Type B pancreatic cell (in vitro differentiated cells): ENCODE measurements around the gene CHD3. TPM values are rescaled to one million over a fixed set of nuclear protein-coding genes. Genes with fewer than 3 reads are reported as not detected.
A peak's percentile ranks its signal among the peaks of the same experiment; 100 is the strongest.

Source experiments
- DNase-seq: peaks from one replicate; pipeline ENCODE4 v3.0.0; 2021; ENCODE audit warnings: mixed read lengths; ENCODE audit not compliant: unreplicated experiment; ENCODE audit errors: extremely low spot score
- H3K27ac Mint-ChIP-seq: 2 replicates; pipeline ENCODE4 v1.8.0; 2021; ENCODE audit warnings: mild to moderate bottlenecking, mixed read lengths
- H3K27me3 Mint-ChIP-seq: 2 replicates; pipeline ENCODE4 v1.8.0; 2021; ENCODE audit warnings: mixed read lengths
- H3K36me3 Mint-ChIP-seq: 2 replicates; pipeline ENCODE4 v1.8.0; 2021; ENCODE audit warnings: mixed read lengths
- H3K4me1 Mint-ChIP-seq: one replicate; pipeline ENCODE4 v1.8.0; 2021; ENCODE audit warnings: mixed read lengths; ENCODE audit not compliant: unreplicated experiment
- H3K4me3 Mint-ChIP-seq: 2 replicates; pipeline ENCODE4 v1.8.0; 2021; ENCODE audit warnings: mild to moderate bottlenecking, mixed read lengths
- H3K9me3 Mint-ChIP-seq: 2 replicates; pipeline ENCODE4 v1.8.0; 2021; ENCODE audit warnings: mixed read lengths
- total RNA-seq: library from RNA; stranded (reverse); gene quantifications from 2 replicates; pipeline ENCODE4 v1.2.1, GENCODE V29; 2021; ENCODE audit warnings: low replicate concordance
- TF ChIP-seq, protein P1 (sequence below): fragments of 200-600 bp; sonication (generic); conservative IDR thresholded peaks from 2 replicates; pipeline ENCODE4 v1.5.0; 2021; ENCODE audit warnings: antibody characterized with exemption, mild to moderate bottlenecking

The CHD3 gene
- total RNA-seq, 1 donor from 2014 or later: 172 TPM

GRCh38 chr17:7894226-7894625 lies 5.6 kb downstream of the CHD3 start:
- peaks cover 6% of the 10 kb centered on the region for H3K4me1 Mint-ChIP-seq
- H3K36me3 Mint-ChIP-seq: peaks cover 42% of the 10 kb centered on the region
- DNase-seq: no peak
- H3K9me3 Mint-ChIP-seq: no peaks in the 10 kb centered on the region
- H3K27me3 Mint-ChIP-seq: no peaks in the 10 kb centered on the region
- TF ChIP-seq, protein P1, sequence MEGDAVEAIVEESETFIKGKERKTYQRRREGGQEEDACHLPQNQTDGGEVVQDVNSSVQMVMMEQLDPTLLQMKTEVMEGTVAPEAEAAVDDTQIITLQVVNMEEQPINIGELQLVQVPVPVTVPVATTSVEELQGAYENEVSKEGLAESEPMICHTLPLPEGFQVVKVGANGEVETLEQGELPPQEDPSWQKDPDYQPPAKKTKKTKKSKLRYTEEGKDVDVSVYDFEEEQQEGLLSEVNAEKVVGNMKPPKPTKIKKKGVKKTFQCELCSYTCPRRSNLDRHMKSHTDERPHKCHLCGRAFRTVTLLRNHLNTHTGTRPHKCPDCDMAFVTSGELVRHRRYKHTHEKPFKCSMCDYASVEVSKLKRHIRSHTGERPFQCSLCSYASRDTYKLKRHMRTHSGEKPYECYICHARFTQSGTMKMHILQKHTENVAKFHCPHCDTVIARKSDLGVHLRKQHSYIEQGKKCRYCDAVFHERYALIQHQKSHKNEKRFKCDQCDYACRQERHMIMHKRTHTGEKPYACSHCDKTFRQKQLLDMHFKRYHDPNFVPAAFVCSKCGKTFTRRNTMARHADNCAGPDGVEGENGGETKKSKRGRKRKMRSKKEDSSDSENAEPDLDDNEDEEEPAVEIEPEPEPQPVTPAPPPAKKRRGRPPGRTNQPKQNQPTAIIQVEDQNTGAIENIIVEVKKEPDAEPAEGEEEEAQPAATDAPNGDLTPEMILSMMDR: no peak
- H3K27ac Mint-ChIP-seq: no peak overlapping the region
- H3K4me3 Mint-ChIP-seq: no peak overlapping the region

GRCh38 chr17:7894866-7895265 lies 6.3 kb downstream of the CHD3 start:
- Mint-ChIP-seq H3K27ac (no peak overlapping the region), H3K4me1 (peaks cover 6% of the 10 kb centered on the region), H3K36me3 (peaks cover 47% of the 10 kb centered on the region), H3K4me3 (no peak overlapping the region), H3K27me3 (no peaks in the 10 kb centered on the region), H3K9me3 (no peaks in the 10 kb centered on the region)
- DNase-seq: no peak
- TF ChIP-seq, protein P1: no peak

- Mint-ChIP-seq H3K4me1 (peaks cover 6% of the 10 kb centered on the region), H3K4me3 (no peak overlapping the region), H3K36me3 (peaks cover 50% of the 10 kb centered on the region), H3K27me3 (no peaks in the 10 kb centered on the region), H3K27ac (no peak overlapping the region), H3K9me3 (no peaks in the 10 kb centered on the region)
- DNase-seq: no peak
- TF ChIP-seq, protein P1: no peak
Measured at GRCh38 chr17:7897090-7897489, 8.5 kb downstream of the CHD3 start.

DNA sequence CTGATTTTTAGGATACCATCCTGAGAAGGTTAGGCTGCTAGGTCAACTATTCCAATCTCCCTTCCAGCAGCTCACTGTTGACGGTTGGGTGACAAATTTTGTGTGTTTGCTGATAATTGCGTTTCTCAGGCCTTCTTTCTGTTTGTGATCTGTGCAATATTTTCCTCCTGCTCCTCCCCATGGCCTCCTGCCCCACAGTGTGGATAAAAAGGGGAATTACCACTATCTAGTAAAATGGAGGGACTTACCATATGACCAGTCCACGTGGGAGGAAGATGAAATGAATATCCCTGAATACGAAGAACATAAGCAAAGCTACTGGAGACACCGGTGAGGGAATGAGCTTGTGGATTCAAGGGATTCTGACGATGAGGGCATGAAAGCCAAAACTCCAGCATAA lies 9.2 kb downstream of the CHD3 start:
- Mint-ChIP-seq H3K27ac (no peak overlapping the region), H3K4me1 (peaks cover 6% of the 10 kb centered on the region), H3K27me3 (no peaks in the 10 kb centered on the region)

GRCh38 chr17:7903154-7904103 lies 14.8 kb downstream of the CHD3 start:
- H3K27ac Mint-ChIP-seq: peak overlapping the region; percentile 36
- DNase-seq: no peak
- no peak overlapping the region for H3K4me3 Mint-ChIP-seq
- H3K9me3 Mint-ChIP-seq: no peaks in the 10 kb centered on the region
- no peaks in the 10 kb centered on the region for H3K27me3 Mint-ChIP-seq
- peaks cover 52% of the 10 kb centered on the region for H3K36me3 Mint-ChIP-seq
- TF ChIP-seq, protein P1: no peak
- no peaks in the 10 kb centered on the region for H3K4me1 Mint-ChIP-seq

More for the DNA sequence above, 9.2 kb downstream of the CHD3 start:
- Mint-ChIP-seq H3K36me3 (peaks cover 53% of the 10 kb centered on the region), H3K4me3 (no peak overlapping the region), H3K9me3 (no peaks in the 10 kb centered on the region)
- TF ChIP-seq, protein P1: peak; percentile 56
- DNase-seq: no peak
